Sigmoid colon (tissue), 7 donors: ENCODE data around the gene DNAI1. TPM values are rescaled to one million over a fixed set of nuclear protein-coding genes. Genes with fewer than 3 reads are reported as not detected.

Experiments
- DNase-seq: peaks from one replicate; pipeline ENCODE4 v3.0.0-alpha.2; 2019
- H3K27ac ChIP-seq, 4 donors: fragments of 200-600 bp; sonication (generic); one replicate each; pipeline ENCODE4 v1.5.1; 2016 to 2019; ENCODE audit warnings: mild to moderate bottlenecking in 1 of 4
- H3K27me3 ChIP-seq, 3 donors: fragments of 200-600 bp; sonication (generic); one replicate each; pipeline ENCODE4 v1.5.1; 2019; ENCODE audit warnings: mild to moderate bottlenecking in 1 of 3
- H3K36me3 ChIP-seq, 4 donors: fragments of 200-600 bp; sonication (generic); one replicate each; pipeline ENCODE4 v1.5.1; 2016 to 2019
- H3K4me1 ChIP-seq, 4 donors: fragments of 200-600 bp; sonication (generic); one replicate each; pipeline ENCODE4 v1.5.1; 2017 to 2019
- H3K4me3 ChIP-seq, 4 donors: fragments of 200-600 bp; sonication (generic); one replicate each; pipeline ENCODE4 v1.5.1; 2017 to 2019; ENCODE audit warnings: mild to moderate bottlenecking in 2 of 4, moderate library complexity in 1 of 4
- H3K9me3 ChIP-seq, 4 donors: fragments of 200-600 bp in 3 of 4; sonication (generic) in 3 of 4; one replicate each; pipeline versions ENCODE4 v1.5.1 to v1.6.1; 2013 to 2019
- EP300 ChIP-seq, 4 donors: sonication (generic); formaldehyde crosslinking; IDR thresholded peaks; one replicate each; pipeline ENCODE4 v1.6.1; 2017; ENCODE audit warnings: antibody characterized with exemption in 4 of 4
- POLR2A ChIP-seq, 2 donors: fragments of 450-650 bp; IDR thresholded peaks; one replicate each; pipeline ENCODE4 v1.6.1; 2016; ENCODE audit warnings: antibody characterized with exemption in 2 of 2, mild to moderate bottlenecking in 2 of 2, moderate library complexity in 2 of 2
- POLR2AphosphoS5 ChIP-seq, 4 donors: sonication (generic); formaldehyde crosslinking; IDR thresholded peaks; one replicate each; pipeline ENCODE4 v1.6.1; 2017; ENCODE audit warnings: antibody characterized with exemption in 4 of 4
- WGBS, 2 donors: extraction: QIAGEN DNeasy Blood & Tissue Kit; methylation state at CpG; one replicate each; pipeline ENCODE4 v1.1.7; 2013; 5-methylcytosine and 5-hydroxymethylcytosine counted together
- intact Hi-C: fragments of 100-400 bp; cut with DNase I; formaldehyde crosslinking; loops from one replicate; pipeline ENCODE4 v1.15.1; 2023
- polyA plus RNA-seq, 3 donors: library from polyadenylated mRNA; stranded (reverse); fragments of 200-250 nt; gene quantifications; one replicate each; pipeline ENCODE4 v1.2.3, GENCODE V29; 2013
- total RNA-seq, 4 donors: library from RNA; depleted of rRNA; stranded (reverse); fragments of >200 nt; gene quantifications; one replicate each; pipeline ENCODE4 v1.1.0, GENCODE V29; 2016
- TF ChIP-seq, protein P1 (sequence below), 4 experiments: fragments of 450-650 bp in 3 of 4; fragments of 200-600 bp in 1 of 4; IDR thresholded peaks; one replicate each; pipeline ENCODE4 v1.5.1; 2016 to 2019; ENCODE audit warnings: antibody characterized with exemption in 4 of 4, mild to moderate bottlenecking in 3 of 4, moderate library complexity in 2 of 4
- donor health status: healthy with polysubstance abuse.
- donor health status: Bipolar disorder and iron deficiency.
- donor health status: healthy.

DNAI1 gene
- total and polyA plus RNA-seq, 7 donors: under 0.01 to 0.01 TPM; not detected in 5

DNA sequence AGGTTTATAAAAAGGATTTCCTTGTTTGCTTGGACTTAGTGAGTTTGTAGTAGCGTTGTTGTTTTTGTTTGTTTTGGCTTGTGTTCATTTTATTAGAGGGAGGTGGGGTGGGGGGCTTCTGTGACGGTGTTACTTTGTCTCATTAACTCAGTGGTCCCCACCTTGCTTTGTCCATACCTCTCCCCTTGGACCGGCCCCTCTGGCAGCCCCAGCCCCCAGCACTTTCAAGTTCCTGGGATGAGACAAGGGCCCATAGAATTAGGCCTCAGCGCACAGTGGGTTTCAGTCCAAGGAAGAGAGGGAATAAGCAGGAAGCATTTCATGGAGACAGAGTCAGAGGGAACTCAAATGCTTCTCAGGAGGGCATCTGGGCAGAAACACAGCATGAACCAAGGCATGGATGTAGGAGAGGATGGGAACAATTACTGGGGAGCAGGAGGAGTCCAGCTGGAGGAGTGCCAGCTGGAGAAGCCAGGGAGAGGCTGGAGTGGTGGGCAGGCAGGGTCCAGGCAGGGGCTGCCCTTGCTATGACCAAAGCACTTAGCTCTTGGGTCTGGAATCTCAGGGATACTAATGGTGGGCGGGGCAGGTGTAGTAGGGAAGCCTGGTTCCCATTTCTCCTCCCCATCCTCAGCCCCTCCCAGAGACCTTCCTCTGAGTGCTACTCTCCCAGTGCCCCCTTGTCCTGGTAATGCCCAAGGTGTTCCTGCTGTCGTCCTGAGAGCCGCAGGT is 87.7 kb downstream of the DNAI1 start:
- Histone ChIP-seq H3K27me3 (no peaks in the 10 kb centered on the region), H3K4me1 (peaks cover 0 to 14% (median 6%) of the 10 kb centered on the region in 4 donors), H3K36me3 (no peaks in the 10 kb centered on the region), H3K27ac (no peak overlapping the region), H3K4me3 (no peak overlapping the region), H3K9me3 (no peaks in the 10 kb centered on the region)
- no peak for TF ChIP-seq POLR2A (IDR thresholded peaks at IDR 0.05)
- TF ChIP-seq POLR2AphosphoS5 (IDR thresholded peaks at IDR 0.05): no peak
- TF ChIP-seq, protein P1, sequence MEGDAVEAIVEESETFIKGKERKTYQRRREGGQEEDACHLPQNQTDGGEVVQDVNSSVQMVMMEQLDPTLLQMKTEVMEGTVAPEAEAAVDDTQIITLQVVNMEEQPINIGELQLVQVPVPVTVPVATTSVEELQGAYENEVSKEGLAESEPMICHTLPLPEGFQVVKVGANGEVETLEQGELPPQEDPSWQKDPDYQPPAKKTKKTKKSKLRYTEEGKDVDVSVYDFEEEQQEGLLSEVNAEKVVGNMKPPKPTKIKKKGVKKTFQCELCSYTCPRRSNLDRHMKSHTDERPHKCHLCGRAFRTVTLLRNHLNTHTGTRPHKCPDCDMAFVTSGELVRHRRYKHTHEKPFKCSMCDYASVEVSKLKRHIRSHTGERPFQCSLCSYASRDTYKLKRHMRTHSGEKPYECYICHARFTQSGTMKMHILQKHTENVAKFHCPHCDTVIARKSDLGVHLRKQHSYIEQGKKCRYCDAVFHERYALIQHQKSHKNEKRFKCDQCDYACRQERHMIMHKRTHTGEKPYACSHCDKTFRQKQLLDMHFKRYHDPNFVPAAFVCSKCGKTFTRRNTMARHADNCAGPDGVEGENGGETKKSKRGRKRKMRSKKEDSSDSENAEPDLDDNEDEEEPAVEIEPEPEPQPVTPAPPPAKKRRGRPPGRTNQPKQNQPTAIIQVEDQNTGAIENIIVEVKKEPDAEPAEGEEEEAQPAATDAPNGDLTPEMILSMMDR (IDR thresholded peaks at IDR 0.05): no peak
- TF ChIP-seq EP300 (IDR thresholded peaks at IDR 0.05): no peak
- 67 to 80% methylated on average over 7 of the region's 7 CpGs for WGBS, 2 donors
- DNase-seq: peak; percentile 40
- intact Hi-C loops: loop anchor here (2.0 kb wide), 2 partner anchors 45 to 57 kb away; no protein-coding TSS in a partner anchor

DNA sequence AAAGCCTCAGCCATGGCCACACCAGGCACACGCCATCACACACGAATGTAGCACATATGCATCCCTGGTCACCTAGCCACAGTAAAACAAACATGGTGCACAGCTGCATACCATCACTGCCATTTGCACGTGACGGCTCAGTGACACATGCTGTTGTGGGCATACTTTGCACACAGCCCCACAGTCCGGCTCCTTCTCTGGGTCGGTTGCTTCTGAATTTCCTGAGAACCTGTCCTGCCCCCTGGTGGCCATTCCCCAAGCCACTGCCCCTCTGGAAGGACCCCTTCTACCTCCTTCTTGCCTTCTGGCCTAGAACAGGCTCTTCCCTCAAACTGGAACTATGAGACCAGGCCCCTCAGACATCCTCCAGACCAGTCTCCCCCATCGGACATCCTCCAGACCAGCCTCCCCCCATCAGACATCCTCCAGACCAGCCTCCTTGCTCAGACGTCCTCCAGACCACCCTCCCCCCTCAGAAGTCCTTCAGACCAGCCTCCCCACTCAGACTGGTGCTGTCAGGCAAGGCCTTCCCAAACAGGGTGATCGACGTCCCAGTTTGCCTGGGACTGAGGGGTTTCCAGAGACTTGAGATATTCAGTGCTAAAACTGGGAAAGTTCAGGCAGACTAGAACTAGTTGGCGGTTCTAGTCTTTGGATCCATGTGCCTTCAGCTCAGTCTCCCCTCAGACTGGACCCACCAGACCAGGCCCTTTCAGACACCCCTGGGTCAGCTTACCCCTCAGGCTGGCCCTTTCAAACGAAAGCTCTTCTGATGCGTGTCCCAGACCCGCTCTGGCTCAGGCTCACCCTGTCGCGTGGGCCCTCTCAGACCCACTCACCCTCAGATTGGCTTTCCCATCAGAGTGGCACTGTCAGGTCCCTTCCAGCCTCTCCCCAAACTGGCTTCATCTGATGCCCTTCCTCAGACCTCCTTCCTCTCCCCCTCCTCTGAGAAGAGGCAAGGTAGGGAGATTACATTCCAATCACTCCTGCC is 88.5 kb downstream of the DNAI1 start:
- Histone ChIP-seq H3K4me3 (no peak overlapping the region), H3K9me3 (no peaks in the 10 kb centered on the region), H3K4me1 (peaks cover 0 to 14% (median 6%) of the 10 kb centered on the region in 4 donors), H3K27me3 (no peaks in the 10 kb centered on the region), H3K27ac (no peak overlapping the region), H3K36me3 (no peaks in the 10 kb centered on the region)
- peak; percentile 78 for DNase-seq
- intact Hi-C loops: loop anchor here (1.0 to 2.0 kb wide), 3 partner anchors 45 to 56 kb away; no protein-coding TSS in a partner anchor
- 58 to 62% methylated on average over 16 of the region's 16 CpGs for WGBS, 2 donors
- TF ChIP-seq POLR2AphosphoS5 (IDR thresholded peaks at IDR 0.05): no peak
- TF ChIP-seq, protein P1 (IDR thresholded peaks at IDR 0.05): peak; percentile 24 to 75 (median 68)
- TF ChIP-seq POLR2A (IDR thresholded peaks at IDR 0.05): no peak
- no peak for TF ChIP-seq EP300 (IDR thresholded peaks at IDR 0.05)

- H3K27ac ChIP-seq: no peak overlapping the region
- intact Hi-C loops: loop anchor here (1.0 to 2.0 kb wide), 3 partner anchors 44 to 55 kb away; no protein-coding TSS in a partner anchor
- TF ChIP-seq POLR2AphosphoS5 (IDR thresholded peaks at IDR 0.05) (peak in 1 of 4 donors; percentile 43), POLR2A (IDR thresholded peaks at IDR 0.05) (no peak)
- TF ChIP-seq, protein P1 (IDR thresholded peaks at IDR 0.05): peak; percentile 81 to 89 (median 85)
- no peaks in the 10 kb centered on the region for H3K27me3 ChIP-seq
- DNase-seq: peak; percentile 85
- H3K4me3 ChIP-seq: no peak overlapping the region
- H3K36me3 ChIP-seq: no peaks in the 10 kb centered on the region
- peaks cover 0 to 14% (median 6%) of the 10 kb centered on the region in 4 donors for H3K4me1 ChIP-seq
- no peaks in the 10 kb centered on the region for H3K9me3 ChIP-seq
- 16 to 18% methylated on average over 13 of the region's 13 CpGs for WGBS, 2 donors
Measured at GRCh38 chr9:34547960-34548611, 89.5 kb downstream of the DNAI1 start.

DNA sequence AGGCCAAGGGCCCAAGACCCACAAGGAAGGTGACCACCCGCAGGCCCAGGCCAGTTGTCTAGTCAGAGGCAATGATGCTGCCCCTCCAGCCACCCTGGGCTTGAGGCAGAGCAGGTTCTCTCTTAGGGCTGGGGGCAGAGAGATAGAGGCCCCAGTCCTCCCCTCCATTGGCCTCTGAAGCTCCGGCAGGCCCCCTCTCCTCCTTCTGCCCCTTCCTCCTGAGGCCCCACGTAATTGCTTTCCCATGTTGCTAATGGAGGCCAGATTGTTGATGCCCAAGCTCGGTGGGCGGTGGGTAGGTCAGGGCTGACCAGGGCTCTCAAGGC is 90.8 kb downstream of the DNAI1 start:
- 88 to 92% methylated on average over 5 of the region's 5 CpGs for WGBS, 2 donors
- TF ChIP-seq EP300 (IDR thresholded peaks at IDR 0.05) (no peak), POLR2AphosphoS5 (IDR thresholded peaks at IDR 0.05) (no peak), POLR2A (IDR thresholded peaks at IDR 0.05) (no peak)
- TF ChIP-seq, protein P1 (IDR thresholded peaks at IDR 0.05): no peak
- peak; percentile 47 for DNase-seq
- no peak overlapping the region for H3K4me3 ChIP-seq
- H3K27ac ChIP-seq: no peak overlapping the region
- peaks cover 0 to 14% (median 6%) of the 10 kb centered on the region in 4 donors for H3K4me1 ChIP-seq
- intact Hi-C loops: no loop called here
- H3K27me3 ChIP-seq: no peaks in the 10 kb centered on the region
- no peaks in the 10 kb centered on the region for H3K36me3 ChIP-seq
- no peaks in the 10 kb centered on the region for H3K9me3 ChIP-seq
